Activated CD8-positive, alpha-beta memory T cell treated with anti-CD3 and anti-CD28 coated beads, Interleukin-2, amount 50 U/mL, for 1 hour (primary cell): ENCODE measurements around the gene YBX3.

Source experiments
- DNase-seq: peaks from one replicate; pipeline ENCODE4 v3.0.0-alpha.2; 2020; ENCODE audit errors: extremely low read depth

YBX3 gene

DNA sequence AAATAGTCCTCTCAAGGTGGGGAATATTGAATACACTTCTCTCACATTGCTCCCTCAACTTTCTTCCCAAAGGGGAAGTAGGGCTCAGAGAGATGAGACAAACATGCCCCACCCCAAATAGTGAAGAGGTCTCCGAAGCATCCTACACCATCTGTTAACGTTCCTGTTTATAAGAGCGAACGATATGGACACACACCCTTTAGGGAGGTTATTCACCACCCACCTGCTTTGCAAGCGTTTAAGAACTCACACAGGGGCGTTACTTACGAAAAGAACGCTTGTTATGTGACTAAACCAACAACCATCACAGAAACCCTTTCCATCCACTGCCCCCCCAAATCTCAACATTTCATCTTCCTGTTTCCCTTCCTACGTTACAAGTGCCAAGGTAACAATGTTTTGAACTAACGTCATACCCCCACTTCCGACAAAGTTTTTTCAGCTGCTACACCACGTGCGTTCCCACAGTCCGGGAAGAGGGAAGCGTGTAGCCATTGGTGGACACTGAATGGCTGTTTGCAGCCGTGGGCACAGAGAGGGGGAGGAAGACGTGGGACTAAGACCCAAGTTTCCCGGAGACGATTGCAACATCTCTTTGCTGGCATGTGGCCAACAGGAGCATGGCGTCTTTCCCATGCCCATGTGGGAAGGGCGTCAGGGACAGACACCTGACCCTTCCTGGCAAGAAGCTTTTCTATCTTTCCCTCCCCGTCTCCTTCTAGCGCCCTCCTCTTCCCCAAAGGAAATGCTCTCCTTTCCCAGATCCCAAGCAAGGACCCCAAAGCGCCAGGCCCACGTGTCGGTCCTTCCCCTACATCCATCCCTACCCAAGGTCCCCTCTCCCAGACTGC lies 1.2 kb downstream of the YBX3 start:
- peak; percentile 68 for DNase-seq

- DNase-seq, result no peak
Measured at GRCh38 chr12:10720974-10721650, 2.0 kb downstream of the YBX3 start.

DNA sequence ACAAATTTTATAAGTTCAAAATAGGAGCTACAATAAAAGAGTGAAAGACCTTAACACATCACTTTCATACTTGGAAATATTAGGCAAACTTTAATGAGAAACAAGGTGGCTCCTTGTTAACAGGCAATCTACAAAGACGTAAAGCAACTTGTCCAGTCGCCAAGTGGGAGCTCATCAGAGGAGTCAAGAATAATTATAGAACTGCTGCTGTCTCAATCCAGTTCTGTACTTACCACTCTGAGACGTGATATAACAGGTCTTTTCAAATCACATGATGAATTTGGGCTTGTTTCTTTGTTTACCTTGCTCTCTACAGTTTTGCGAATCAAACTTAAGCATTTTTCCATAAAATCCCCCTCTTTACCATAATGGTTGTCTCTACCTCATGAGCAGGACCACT lies 3.6 kb downstream of the YBX3 start:
- DNase-seq, result no peak

- no peak for DNase-seq
Measured at GRCh38 chr12:10718279-10718821, 4.8 kb downstream of the YBX3 start.

DNA sequence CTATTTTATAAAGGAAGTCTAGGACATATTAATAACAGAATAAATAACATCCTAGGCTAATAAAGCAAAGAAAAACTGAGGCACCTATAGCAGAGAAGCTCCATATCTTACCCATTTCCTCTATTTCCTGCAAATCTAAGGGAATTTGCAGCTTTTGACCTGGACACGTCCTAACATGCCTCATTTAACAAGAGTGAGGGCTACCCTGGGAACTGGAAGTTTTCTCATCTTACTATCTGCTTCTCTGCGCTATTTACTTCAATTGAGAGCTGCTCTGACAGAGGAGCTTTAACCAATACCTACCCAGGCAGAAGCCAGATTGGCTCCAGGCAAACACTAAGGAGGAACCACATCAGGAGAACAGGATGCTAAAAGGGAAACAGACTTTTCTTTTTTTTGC lies 5.7 kb downstream of the YBX3 start:
- no peak for DNase-seq

GRCh38 chr12:10716704-10717315 lies 6.3 kb downstream of the YBX3 start:
- no peak for DNase-seq

GRCh38 chr12:10716277-10716676 lies 6.8 kb downstream of the YBX3 start:
- DNase-seq, result no peak

DNA sequence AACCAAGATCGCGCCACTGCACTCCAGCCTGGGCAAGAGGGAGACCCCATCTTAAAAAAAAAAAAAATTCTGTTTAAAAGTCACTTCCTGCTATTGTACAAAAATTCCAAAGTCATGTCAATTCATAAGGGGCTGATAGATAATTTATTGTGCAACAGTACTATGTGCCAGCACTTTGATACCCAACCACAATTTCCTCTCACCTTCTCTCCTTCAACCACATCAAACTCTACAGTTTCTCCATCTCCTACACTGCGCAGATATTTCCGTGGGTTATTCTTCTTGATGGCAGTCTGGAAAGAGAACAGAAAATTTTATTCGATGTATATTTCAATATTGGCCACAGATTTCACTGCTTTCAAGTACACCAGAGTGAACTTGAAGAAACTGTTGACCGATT lies 7.6 kb downstream of the YBX3 start:
- DNase-seq, result no peak

DNA sequence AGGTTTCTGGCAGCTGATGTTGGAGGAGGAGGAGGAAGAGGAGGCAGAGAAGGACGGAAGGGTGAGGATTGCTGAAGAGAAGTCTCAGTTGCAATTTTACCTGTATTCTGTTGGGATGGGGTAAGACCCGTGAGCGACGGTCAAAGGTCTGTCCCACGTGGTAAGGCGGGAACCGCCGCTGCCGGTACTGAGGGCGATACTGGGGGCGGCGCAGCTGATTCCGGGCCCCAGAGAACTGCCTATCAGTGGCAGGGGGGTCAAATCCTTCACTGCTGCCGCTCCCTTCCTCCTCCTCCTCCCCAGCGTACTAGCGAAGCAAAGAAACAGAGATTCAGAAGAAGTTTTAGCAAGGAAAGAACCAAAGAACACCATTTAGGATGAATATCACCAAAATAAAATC lies 13.3 kb downstream of the YBX3 start:
- DNase-seq, result no peak

DNA sequence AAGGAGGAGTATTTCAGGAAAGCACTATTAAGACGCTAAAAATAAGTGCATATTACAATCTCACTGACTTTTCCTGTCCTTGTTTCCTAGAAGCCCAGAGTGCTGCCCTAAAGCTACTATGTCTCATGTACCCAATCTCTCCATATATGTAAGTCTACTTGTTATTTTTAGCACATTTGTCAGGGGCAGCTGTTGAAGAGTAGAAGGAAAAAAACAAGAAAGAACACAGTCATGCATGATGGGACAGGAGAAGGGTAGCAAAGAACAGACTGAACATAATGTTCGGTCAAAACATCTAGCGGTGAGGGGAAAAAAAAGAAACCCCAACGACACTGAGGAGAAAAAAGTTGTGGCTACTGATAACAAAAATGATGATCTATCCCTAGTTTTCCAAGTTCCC lies 14.3 kb downstream of the YBX3 start:
- DNase-seq, result no peak

GRCh38 chr12:10705655-10706054 lies 17.5 kb downstream of the YBX3 start:
- no peak for DNase-seq

DNA sequence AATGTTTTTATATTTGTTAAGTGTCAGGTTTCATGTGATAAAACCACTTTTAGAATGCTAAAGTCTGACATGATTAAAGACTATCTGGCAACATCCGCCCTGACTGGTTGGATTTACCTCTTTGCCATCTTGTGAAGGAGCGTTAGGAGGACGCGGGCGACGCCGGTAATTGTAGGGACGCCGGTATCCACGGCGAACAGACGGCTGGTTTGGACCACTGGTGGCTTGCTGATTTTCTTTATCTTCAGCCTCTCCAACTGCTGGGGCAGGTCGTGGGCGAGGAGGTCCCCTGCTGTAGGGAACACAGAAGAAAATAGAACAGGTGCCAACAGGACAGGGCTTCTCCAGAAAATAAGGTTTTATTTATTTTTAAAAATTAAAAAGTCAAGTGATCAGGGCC lies 21.3 kb downstream of the YBX3 start:
- no peak for DNase-seq

- DNase-seq, result no peak
Measured at GRCh38 chr12:10701131-10701681, 21.9 kb downstream of the YBX3 start.

DNA sequence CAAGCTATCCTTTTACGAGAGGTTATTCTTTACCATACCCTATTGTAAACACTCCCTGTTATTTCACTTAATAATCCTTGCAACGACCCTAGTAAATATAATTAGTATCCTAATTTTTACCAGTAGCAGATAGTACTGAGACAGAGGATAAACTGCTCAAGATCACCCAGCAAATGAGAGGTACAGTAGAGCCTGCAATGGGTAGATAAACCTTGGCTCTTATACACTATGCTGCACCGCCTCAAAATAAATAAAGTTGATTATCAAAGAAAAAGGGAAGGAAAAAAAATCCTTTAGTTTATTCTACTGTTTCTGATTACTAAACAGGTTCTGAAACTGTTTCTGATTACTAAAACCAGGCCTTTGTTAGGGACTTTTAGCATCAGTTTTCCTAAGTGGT lies 22.5 kb downstream of the YBX3 start:
- DNase-seq, result no peak

DNA sequence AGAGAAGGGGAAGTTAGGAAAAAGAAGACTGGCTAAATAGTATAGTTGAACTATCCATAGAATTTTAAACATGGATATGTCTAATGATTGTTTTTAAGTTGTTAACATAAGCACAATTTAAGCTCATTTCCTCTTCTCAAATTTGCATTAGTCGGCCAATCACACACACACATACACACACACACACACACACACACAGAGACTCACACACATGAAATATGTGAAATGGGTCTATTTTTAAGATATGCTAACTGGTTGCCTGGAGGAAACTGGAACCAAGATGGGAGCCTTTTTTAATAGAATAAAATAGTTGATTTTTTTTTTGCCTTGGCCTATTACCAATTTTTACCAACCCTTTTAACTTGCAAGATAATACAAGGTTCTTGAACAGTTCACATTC lies 25.3 kb downstream of the YBX3 start:
- DNase-seq, result no peak

DNA sequence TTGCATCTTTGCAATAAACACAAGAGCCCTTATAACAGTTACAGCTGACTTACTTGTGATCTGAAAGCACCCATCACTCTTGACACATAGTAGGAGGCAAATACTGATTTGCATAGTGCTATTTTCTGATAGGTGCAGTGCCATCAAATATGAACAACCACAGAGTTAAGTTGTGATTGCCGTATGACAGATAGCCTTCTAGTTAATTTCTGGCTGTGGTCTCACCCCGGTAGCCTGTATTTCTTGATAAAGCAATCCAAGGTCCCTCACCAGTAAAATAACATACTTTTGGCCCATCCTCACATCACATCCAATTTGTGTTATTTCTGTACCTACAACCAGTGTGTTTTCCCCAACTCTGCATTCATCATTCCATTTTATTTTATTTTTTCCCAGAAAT lies 26.0 kb downstream of the YBX3 start:
- DNase-seq, result no peak

DNA sequence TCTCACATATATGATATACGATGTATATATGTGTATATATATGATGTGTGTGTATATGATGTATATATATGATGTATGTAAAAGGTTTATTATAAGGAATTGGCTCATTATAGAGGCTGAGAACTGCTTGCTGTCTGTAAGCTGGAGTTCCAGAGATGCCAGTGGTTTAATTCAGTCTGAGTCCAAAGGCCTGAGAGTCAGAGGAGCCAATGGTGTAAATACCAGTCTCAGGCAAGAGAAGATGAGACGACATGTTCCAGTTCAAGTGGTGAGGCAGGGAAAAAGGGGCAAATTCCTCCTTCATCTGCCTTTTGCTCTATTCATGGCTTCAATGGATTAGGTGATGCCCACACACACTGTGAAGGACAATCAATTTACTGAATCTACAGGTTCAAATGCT lies 32.2 kb downstream of the YBX3 start:
- DNase-seq, result no peak

GRCh38 chr12:10689146-10689545 lies 34.0 kb downstream of the YBX3 start:
- DNase-seq, result no peak

DNA sequence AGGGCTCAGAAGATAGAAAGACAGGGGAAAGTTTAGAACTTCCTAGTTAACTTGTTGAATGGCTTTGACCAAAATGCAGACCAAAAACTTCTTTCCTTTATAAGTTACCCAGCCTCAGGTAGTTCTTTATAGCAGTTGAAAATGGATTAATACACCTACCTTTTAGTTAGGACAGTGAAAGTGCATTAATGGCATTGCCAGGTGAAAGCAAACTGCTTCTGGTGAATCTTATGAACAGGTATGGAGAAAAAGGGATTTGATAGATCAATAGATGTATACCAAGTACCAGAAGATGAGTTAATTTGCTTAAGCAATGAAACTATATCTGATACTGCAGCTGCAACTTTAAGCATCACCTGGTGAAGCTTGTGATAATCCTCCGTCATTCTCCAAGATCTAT lies 35.1 kb downstream of the YBX3 start:
- no peak for DNase-seq

GRCh38 chr12:10673659-10674384 lies 49.3 kb downstream of the YBX3 start, which contains the start of gene STYK1:
Gene STYK1, minus strand, starts transcription at chr12:10674052. Its CDS starts 39,434 bp downstream, at chr12:10634618.
- DNase-seq, result peak; percentile 43

DNA sequence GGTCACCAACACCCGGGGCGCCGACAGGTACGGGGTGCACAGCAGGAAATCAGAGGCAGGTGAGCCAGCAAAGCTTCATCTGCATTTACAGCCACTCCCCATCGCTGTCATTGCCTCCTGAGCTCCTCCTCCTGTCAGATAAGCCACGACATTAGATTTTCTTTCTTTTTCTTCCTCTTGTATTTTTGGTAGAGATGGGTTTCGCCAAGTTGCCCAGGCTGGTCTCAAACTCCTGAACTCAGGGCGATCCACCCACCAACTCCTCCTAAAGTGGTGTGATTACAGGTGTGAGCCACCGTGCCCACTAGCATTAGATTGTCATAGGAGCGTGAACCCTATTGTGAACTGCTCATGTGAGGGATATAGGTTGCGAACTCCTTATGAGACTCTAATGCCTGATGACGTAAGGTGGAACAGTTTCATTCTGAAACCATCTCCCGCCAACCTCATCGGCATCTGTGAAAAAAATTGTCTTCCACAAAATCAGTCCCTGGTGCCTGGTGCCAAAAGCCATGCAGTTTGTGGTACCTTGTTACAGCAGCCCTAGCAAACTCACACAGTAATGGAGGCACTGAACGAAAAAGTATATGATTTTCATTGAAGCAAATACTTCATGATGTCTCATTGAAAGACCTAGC lies 50.8 kb downstream of the YBX3 start:
- no peak for DNase-seq
